Measurements from ENCODE around the gene TELO2.
"Not testable (repeated sequence)": the region's sequence is repeated elsewhere in the genome, so short reads cannot be mapped to it uniquely, and the experiment has no call there.

TELO2 gene

DNA sequence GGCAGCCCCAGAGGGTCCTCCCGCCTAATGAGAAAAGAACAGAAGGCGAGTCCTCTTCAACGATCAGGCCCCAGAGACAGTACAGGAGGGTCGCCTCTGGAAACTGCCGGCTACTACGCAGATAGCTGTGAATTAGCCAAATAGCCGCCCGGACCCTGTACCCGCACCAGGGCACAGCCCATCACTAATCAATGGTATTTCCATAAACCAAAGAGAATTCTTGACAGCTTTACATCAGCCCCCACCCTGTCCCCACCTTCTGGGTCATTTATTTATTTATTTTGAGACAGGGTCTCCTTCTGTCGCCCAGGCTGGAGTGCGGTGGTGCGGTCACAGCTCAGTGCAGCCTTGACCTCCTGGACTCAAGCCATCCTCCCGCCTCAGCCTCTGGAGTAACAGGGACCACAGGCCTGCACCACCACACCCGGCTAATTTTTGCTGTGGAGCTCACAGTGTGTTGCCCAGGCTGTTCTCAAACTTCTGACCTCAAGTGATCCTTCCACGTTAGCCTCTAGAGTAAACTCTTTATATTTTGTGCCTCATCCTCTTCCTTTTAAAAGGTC lies 17.5 kb upstream of the TELO2 start:
- no peak for DNase-seq (ENCODE audit: low read depth in 2 of 2)

DNA sequence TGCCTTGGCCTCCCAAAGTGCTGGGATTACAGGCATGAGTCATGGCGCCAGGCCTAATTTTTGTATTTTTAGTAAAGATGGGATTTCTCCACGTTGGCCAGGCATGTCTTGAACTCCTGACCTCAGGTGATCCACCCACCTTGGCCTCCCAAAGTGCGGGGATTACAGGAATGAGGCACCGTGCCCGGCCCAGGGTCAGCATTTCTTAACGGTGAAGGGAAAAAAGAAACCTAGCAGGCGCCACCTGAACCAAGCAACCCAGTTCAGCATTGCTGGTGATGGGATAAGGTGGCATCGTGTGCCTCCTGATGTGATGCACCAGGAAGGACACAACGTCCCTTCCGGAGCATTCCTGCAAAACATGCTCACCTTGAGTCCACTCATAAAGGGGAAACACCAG lies 16.1 kb upstream of the TELO2 start:
- DNase-seq (ENCODE audit: low read depth in 2 of 2), result no peak

DNA sequence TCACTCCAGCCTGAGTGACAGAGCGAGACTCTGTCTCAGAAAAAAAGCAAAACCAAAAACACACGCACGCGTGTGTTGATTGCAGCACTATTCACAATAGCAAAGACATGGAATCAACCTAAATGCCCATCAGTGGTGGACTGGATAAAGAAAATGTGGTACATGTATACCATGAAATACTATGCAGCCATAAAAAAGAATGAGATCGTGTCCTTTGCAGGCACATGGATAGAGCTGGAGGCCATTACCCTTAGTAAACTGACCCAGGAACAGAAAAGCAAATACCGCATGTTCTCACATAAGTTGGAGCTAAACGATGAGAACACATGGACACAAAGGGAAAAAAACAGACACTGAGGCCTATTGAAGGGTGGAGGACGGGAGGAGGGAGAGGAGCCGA lies 14.2 kb upstream of the TELO2 start:
- DNase-seq (ENCODE audit: low read depth in 2 of 2), result not testable (repeated sequence)

DNA sequence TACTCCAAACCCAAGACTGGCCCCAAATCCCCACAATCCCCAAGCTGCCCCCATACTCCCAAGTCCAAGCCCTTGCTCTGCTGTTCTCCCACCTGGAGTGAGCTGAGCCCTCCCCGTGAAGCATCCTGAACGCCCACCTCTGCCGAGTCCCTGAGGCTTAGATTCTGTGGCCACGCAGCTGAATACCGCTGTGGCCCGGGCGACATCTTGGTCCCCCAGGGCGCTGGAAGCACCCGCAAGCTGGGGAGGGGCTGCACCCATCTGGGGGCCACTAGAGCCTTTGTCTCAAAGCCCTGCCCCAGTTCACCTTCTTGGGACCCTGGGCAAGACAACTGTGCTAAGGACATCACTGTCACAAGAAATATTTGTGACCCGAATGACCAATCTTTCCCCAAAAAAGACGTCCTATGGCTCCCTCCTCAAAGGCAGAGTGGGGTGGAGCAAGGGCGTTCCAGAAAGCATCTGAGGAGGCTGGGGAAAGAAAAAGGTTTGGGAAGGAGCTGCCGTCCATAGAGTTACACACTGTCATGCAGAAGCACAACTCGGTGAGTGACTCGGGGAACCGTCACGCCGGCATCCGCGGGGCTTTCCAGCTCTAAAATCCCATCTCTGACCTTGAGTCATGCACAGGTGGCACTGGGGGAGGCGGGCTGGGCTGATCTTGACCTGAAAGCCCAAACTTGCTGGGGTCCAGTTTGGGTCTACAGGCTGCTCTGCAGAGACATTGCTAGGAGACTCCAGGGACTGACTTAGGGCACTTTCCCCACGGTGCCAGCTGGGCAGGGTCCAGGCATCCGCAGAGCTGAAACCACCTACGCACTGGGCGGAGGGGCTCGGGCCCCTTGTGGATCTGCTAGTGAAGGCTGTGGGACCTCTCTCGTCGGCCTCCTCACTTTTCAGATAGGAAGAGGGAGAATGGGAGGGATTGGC lies 11.0 kb upstream of the TELO2 start:
- DNase-seq (ENCODE audit: low read depth in 2 of 2), result no peak

DNA sequence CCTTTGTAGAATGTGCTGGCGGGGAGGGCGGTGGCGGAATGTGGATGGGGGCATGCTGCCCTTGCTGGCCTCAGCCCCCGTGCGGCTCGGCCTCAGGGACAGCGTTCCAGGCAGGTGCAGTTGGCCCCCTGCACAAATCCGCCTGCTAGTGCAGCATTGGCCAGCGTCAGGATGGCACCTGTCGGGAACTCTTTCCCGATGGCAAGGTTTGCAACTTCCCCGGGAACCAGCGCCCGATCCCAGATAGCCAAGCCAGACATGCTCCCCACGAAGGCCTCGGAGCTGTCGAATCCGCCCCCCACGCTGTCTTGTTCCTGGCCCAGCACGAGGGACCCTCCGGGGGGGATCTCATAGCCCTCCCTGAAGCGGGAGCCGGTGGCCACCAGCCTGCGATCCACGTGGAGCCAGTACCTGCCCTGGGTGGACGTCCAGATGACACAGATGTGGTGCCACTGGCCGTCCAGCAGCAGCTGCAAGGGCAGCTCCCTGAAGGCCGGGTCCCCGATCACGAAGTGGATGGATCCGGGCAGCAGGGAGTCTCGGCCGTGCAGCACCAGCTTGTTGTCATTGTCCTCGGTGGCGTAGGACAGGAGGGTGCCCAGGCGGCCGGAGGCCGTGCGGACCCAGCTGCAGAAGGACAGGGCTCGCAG lies 7.2 kb upstream of the TELO2 start:
- no peak for DNase-seq (ENCODE audit: low read depth in 2 of 2)

DNA sequence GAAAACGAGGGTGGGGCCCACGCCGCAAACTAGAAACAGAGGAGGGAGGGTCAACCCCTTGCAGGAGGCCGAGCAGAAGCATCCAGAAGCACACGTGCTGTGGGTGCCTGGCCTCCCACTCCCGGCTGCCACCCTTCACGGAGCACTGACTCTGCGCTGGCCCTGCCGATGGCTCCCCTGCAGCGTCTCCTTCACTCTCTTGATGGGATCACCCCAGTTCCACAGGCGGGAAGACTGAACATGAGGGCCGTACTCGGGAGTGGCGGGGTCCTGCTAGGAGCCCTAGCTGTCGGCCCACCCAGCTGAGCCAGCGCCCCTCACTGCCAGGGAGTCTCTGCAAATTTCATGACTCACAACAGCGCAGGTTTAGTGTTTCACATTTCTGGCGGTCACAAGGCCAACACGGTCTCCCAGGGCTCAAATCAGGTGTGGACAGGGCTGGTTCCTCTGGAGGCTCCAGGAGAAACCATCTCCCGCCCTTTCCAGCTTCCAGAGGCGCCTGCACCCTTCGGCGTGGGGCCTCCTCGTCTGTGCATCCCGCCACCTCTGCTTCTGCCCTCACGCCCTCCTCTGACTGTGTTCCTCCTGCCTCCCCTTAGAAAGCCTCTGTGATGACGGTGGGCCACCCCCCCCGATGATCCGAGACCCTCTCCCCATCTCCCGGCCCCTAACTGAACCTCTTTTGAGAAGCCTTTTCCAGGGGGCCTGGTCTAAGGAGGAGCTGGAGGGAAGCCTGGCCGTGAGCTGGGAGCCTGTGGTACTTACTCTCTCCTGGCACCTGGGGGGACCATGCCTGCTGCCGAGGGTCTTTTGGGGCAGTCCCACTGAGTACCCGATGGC lies 6.4 kb upstream of the TELO2 start:
- DNase-seq (ENCODE audit: low read depth in 2 of 2), result no peak

DNA sequence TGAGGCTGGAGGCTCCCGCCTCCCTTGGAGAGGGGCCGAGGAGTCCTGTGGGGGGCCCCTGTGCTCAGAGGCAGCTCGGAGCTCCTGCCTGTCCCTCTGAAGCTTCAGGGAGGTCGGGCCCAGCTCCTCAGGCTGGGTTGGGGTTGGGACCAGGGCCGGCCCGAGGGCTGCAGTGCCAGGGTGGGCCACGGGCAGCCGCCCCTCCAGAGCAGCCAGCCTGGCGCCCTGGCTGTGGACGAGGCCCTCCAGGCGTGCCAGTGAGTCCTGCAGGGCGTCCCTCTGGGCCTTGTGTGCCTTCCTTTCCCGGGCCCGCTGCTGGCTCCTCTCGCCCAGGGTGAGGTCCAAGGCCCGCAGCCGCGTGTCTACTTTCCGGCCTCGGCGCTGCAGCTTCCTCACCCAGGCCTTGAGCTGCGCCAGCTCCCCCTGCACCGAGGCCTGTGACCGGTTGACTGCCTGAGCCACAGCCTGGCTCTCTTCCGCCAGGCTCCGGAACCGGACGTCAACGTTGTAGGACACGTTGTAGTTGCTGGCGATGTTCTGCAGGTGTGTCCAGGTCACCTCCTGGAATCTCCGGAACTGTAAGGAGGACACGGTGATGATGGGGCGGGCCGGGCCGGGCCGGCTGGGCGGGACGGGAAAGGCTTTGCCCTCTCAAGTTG lies 5.6 kb upstream of the TELO2 start:
- DNase-seq (ENCODE audit: low read depth in 2 of 2), result no peak

DNA sequence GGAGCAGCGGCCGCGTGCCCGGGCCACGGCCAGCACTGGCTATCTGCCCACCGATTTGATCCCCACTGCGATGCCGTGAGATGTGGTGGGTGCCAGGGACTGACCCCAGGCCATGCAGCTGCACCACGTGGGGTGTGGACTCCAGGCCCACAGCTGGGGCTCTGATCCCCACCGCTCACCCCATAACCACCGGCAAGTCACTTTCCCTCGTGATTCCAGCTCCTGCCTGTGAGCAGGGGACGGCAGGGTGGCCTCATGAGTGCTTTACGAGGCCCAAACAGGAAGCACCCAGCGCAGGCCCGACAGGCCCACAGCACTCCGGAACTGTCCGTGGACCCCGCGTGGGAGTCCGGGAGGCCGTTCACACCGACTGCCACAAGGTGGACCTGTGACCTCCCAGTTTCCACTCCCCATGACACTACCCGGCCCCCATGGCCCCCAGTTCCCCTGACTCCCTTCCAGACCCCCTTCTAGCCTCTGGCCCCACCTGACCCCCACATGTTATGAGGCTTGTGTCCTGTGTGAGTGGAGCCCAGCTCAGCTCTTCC lies 5.0 kb upstream of the TELO2 start:
- DNase-seq (ENCODE audit: low read depth in 2 of 2), result no peak

DNA sequence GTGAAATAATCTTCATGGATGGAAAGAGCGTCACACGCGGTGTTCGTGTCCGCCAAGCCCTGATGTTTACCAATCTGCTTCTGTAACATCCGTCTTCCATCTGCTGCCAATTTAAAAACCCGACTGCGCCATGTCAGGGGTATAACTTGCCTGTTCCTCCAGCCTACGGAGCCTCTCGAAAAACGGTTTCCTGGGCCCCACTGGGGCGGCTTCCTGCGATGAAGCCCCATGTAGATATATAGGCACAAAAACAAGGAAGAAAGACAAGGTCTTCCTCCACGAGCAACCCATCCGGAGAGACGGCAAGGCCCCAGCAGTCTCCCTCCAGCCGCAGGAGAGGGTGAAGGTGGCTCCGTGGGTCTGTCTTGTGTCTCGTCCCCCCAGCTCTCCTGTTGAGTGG lies 4.5 kb upstream of the TELO2 start, which contains the start of gene PTX4:
TSS of gene PTX4 (minus strand) at position 326 of the 400 bp plus-strand sequence. CDS start at position 291, 35 bp downstream.
- no peak for DNase-seq (ENCODE audit: low read depth in 2 of 2)

DNA sequence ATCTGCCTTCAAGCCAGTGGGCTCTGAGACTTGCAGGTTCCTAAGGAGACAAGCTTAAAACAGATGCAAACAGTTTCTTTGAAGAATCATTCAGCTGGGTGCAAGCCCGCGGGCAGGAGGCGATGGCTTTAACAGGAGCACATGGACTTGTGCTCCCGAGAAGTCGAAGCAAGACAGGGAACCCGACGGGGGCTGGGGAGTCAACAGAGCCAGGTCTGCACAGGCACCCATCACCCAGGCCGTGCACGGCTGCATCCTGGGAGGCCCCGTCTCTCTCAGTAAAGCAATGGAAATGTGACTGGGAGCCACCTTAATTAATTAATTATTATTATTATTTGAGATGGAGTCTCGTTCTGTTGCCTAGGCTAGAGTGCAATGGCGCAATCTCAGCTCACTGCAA lies 4.1 kb upstream of the TELO2 start:
- no peak for DNase-seq (ENCODE audit: low read depth in 2 of 2)

DNA sequence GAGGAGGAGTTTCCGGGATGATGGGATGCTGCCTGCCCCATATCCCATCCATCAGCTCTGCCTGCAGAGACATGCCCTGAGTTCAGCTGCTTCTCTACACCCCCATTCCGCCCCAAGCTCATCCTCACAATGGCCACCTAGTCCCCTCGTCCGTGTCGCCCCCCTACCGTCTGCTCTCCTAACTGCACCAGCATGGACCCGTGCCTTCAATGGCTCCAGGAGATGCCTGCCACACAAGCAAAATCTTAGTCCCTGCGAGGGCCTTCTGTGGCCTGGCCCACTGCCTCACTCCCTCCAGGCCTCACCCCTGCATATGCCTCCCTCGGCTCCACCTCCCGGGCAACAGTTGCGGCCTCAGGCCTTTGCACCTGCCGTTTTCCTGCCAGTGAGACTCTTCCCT lies 1.8 kb upstream of the TELO2 start:
- DNase-seq (ENCODE audit: low read depth in 2 of 2), result no peak

DNA sequence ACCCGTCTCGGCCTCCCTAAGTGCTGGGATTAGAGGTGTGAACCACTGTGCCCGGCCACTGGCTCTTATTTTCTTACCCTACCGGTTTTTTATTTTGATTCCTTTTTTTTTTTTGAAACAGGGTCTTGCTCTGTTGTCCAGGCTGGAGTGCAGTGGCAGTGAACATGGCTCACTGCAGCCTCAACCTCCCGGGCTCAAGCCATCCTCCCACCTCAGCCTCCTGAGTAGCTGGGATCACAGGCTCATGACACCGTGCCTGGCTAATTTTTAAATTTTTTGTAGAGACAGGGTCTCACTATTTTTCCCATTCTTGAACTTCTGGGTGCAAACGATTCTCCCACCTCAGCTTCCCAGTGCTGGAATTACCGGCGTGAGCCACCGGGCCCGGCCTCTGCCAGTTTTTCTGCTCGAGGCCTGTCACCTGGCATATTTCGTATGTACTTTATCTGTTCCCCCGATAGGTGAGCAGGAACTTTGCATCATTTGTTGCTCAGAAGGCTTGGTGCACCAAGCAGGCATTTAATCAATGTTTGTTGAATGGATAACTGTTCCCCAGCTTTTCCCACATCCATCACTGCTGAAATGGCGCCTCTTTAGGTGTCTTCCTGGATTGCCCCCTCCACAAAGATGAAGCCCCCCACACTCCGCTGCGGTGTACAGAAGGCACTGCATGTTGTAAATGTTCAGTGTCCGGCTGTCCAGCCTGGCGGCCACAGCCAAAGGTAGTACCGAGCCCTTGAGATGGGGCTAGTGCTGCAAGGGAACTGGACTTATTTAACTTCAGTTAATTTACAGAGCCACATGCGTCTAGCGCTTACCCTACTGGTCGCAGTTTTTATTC lies 858 bp upstream of the TELO2 start:
- DNase-seq (ENCODE audit: low read depth in 2 of 2), result no peak

DNA sequence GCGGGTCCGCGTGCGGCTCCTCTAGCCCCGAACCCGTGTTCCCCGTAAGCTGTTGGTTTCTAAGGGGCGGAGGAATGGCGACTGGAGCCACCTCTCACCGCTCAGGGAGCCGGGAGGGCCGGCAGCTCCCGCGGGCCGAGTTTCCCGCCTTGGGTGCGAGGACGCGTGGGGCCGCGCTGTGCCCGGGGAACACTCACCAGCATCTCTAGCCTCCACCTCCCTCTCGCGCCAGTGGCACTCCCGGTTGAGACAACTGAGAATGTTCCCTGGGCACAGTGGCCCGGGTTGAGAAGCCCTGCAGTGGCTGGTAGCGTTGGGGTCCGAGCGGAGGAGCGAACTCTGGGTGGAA lies 560 bp downstream of the TELO2 start:
- DNase-seq (ENCODE audit: low read depth in 2 of 2), result no peak

DNA sequence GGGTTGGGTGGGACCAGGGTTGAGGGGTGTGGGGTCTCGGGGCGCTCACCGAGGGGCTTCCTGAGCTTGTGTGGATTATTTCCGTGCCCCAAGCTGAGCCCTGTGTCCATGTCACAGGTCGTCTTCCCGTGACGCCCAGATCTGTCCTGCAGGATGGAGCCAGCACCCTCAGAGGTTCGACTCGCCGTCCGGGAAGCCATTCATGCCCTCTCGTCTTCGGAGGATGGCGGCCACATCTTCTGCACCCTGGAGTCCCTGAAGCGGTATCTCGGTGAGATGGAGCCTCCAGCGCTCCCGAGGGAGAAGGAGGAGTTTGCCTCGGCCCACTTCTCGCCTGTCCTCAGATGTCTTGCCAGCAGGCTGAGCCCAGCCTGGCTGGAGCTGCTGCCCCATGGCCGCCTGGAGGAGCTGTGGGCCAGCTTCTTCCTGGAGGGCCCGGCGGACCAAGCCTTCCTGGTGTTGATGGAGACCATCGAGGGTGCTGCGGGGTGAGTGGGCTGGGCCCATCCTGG lies 1.0 kb downstream of the TELO2 start:
- no peak for DNase-seq (ENCODE audit: low read depth in 2 of 2)

DNA sequence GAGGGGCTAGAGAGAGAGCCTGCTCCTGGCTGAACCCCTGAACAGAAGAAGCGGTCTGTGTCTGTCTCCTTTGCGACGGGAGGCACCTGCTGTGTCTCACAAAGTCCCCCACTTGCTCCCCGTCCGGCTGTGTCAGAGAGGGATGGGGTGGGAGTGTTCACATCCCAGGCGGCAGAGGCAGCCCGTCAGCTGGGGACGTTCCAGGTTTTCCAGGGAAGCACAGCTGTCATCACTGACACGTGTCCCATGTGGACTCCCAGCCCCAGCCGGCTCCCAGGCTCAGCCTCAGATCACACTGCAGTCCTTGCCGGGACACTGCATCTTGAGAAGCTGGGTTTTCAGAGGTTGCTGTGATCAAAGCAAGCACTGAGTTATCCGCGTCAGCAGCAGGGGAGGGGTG lies 1.6 kb downstream of the TELO2 start:
- DNase-seq (ENCODE audit: low read depth in 2 of 2), result no peak

DNA sequence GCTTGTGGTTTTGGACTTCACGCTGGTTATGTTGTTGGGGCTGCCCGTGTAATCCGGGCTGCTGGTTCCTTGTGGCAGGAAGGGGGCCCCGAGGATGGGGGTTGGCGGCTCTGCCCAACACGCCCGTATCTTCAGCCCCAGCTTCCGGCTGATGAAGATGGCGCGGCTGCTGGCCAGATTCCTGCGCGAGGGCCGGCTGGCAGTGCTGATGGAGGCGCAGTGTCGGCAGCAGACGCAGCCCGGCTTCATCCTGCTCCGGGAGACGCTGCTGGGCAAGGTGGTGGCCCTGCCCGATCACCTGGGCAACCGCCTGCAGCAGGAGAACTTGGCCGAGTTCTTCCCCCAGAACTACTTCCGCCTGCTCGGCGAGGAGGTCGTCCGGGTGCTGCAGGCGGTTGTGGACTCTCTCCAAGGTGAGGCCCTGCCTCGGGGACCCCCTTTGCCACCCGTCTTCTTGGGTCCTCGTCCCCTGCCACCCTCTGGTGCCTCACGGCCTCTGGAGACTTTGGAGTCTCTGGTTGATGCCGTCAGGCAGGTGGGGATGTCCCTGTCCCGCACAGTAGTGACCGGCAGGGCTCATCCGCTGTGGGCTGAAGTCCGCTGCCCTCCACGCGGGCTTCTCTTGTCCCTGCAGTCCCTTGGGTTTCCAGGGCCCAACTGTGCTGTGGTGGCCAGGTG lies 2.2 kb downstream of the TELO2 start:
- no peak for DNase-seq (ENCODE audit: low read depth in 2 of 2)

DNA sequence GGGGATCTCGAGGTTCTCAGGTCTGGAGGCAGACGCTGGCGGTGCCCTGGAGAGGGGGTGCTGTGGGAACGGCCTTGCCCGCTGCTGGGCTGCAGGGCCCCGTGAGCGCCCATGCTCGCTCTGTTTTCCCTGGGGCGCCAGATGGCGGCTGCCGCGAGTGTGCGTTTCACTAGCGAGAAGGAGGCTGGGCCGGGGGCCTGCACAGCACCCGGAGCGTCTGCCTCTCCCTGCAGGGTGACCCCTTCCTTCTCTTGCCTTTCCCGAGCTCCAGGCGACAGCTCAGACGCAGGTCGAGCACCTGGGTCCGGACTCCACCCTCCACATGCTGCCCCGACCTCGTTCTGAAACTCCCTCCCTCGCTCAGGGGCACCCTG lies 2.7 kb downstream of the TELO2 start:
- no peak for DNase-seq (ENCODE audit: low read depth in 2 of 2)

DNA sequence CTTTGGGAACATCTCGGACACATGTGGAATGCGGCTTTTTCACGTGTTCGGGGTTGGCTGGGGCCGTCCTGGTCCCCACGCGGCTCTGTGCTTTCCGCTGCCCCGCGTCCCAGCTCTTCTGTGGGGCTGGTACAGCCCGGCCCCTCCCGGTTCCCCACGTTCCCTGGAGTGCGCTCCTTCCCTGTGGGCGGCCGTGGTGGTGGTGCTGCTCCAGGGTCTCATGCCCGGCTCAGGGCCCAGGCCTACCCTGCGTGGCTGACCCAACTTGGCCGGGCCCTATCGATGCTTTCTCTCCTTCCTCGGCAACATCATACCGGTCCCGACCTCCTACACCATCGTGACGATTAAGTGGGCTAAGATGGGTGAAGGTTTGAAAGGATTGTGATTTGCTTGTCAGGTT lies 3.3 kb downstream of the TELO2 start:
- DNase-seq (ENCODE audit: low read depth in 2 of 2), result no peak

DNA sequence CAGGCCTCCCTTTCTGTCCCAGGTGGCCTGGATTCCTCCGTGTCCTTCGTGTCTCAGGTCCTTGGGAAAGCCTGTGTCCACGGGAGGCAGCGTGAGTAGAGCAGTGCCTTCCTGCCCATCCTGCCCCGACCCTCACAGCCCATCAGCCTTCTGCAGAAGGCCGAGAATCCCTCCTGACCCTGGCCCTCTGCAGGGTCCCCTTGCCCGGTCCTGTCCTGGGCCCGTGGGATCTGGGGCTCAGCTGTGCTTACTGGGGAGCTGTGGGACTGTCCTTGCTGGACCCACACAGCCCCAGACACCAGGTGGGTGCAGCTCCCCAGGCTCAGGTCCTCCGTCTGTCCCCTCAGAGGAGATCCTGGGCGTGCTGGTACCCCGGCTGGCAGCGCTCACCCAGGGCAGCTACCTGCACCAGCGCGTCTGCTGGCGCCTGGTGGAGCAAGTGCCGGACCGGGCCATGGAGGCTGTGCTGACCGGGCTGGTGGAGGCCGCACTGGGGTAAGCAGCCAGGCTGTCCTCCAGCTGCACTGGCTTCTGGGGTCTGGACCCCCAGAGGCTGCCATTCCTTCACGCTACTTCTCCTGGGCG lies 3.9 kb downstream of the TELO2 start:
- no peak for DNase-seq (ENCODE audit: low read depth in 2 of 2)

Measured in stimulated activated CD8-positive, alpha-beta memory T cell treated with anti-CD3 and anti-CD28 coated beads, Interleukin-7, amount 100 ng/mL, for 4 hours (primary cell).